ENCODE measurements around the gene MACROD2.

MACROD2 gene

GRCh38 chr20:14644306-14645097, 649.2 kb downstream of the MACROD2 start:
- TF ChIP-seq REST (IDR thresholded peaks at IDR 0.05; ENCODE audit: insufficient read depth in 1 of 2, low read depth in 2 of 2, low read length in 2 of 2): no peak
- TF ChIP-seq FOXP2 (optimal IDR thresholded peaks at IDR 0.05; ENCODE audit: borderline replicate concordance, extremely low read depth, extremely low read length, insufficient read depth): no peak
- no peak for TF ChIP-seq TAF1 (IDR thresholded peaks at IDR 0.05; ENCODE audit: borderline replicate concordance, insufficient read depth, low read length)
- TF ChIP-seq SIN3A (IDR thresholded peaks at IDR 0.05; ENCODE audit: borderline replicate concordance, insufficient read depth, low read length): no peak
- no peak for TF ChIP-seq POLR2AphosphoS5 (IDR thresholded peaks at IDR 0.05; ENCODE audit: low read depth, low read length)

GRCh38 chr20:14647016-14647415, 651.7 kb downstream of the MACROD2 start:
- TF ChIP-seq TAF1 (IDR thresholded peaks at IDR 0.05; ENCODE audit: borderline replicate concordance, insufficient read depth, low read length) (no peak), REST (IDR thresholded peaks at IDR 0.05; ENCODE audit: insufficient read depth in 1 of 2, low read depth in 2 of 2, low read length in 2 of 2) (no peak), POLR2AphosphoS5 (IDR thresholded peaks at IDR 0.05; ENCODE audit: low read depth, low read length) (no peak), FOXP2 (optimal IDR thresholded peaks at IDR 0.05; ENCODE audit: borderline replicate concordance, extremely low read depth, extremely low read length, insufficient read depth) (no peak), SIN3A (IDR thresholded peaks at IDR 0.05; ENCODE audit: borderline replicate concordance, insufficient read depth, low read length) (no peak)

- TF ChIP-seq POLR2AphosphoS5 (IDR thresholded peaks at IDR 0.05; ENCODE audit: low read depth, low read length): no peak
- TF ChIP-seq REST (IDR thresholded peaks at IDR 0.05; ENCODE audit: insufficient read depth in 1 of 2, low read depth in 2 of 2, low read length in 2 of 2): no peak
These were observed 654.3 kb downstream of the MACROD2 start for GRCh38 chr20:14649662-14650061.

GRCh38 chr20:14657266-14658005, 662.1 kb downstream of the MACROD2 start:
- TF ChIP-seq TAF1 (IDR thresholded peaks at IDR 0.05; ENCODE audit: borderline replicate concordance, insufficient read depth, low read length): no peak
- TF ChIP-seq REST (IDR thresholded peaks at IDR 0.05; ENCODE audit: insufficient read depth in 1 of 2, low read depth in 2 of 2, low read length in 2 of 2): no peak
- TF ChIP-seq FOXP2 (optimal IDR thresholded peaks at IDR 0.05; ENCODE audit: borderline replicate concordance, extremely low read depth, extremely low read length, insufficient read depth): no peak
- TF ChIP-seq SIN3A (IDR thresholded peaks at IDR 0.05; ENCODE audit: borderline replicate concordance, insufficient read depth, low read length): no peak
- no peak for TF ChIP-seq POLR2AphosphoS5 (IDR thresholded peaks at IDR 0.05; ENCODE audit: low read depth, low read length)
